Progenitor cell of endocrine pancreas (in vitro differentiated cells): ENCODE measurements around the gene STX8. TPM values are rescaled to one million over a fixed set of nuclear protein-coding genes. Genes with fewer than 3 reads are reported as not detected.
"Not testable (repeated sequence)": the region's sequence is repeated elsewhere in the genome, so short reads cannot be mapped to it uniquely, and the experiment has no call there.

ENCODE experiments used
- DNase-seq: peaks from one replicate; pipeline ENCODE4 v3.0.0; 2021; ENCODE audit warnings: low spot score; ENCODE audit not compliant: unreplicated experiment
- H3K27ac Mint-ChIP-seq: 2 replicates; pipeline ENCODE4 v1.8.0; 2021; ENCODE audit warnings: mild to moderate bottlenecking, moderate library complexity, mixed read lengths
- H3K27me3 Mint-ChIP-seq: 2 replicates; pipeline ENCODE4 v1.8.0; 2021; ENCODE audit warnings: mixed read lengths
- H3K36me3 Mint-ChIP-seq: 2 replicates; pipeline ENCODE4 v1.8.0; 2022; ENCODE audit warnings: mixed read lengths; ENCODE audit not compliant: insufficient read depth
- H3K4me1 Mint-ChIP-seq: 2 replicates; pipeline ENCODE4 v1.8.0; 2021; ENCODE audit warnings: low read depth, mixed read lengths
- H3K4me3 Mint-ChIP-seq: 2 replicates; pipeline ENCODE4 v1.8.0; 2021; ENCODE audit warnings: low read depth, mild to moderate bottlenecking, moderate library complexity, mixed read lengths
- H3K9me3 Mint-ChIP-seq: 2 replicates; pipeline ENCODE4 v1.8.0; 2021; ENCODE audit warnings: low read depth, mixed read lengths
- CTCF ChIP-seq: fragments of 200-600 bp; sonication (generic); IDR thresholded peaks from one replicate; pipeline ENCODE4 v1.5.0; 2021; ENCODE audit warnings: antibody characterized with exemption, mild to moderate bottlenecking; ENCODE audit not compliant: unreplicated experiment
- total RNA-seq: library from RNA; stranded (reverse); gene quantifications from 2 replicates; pipeline ENCODE4 v1.2.1, GENCODE V29; 2021

Gene STX8
- total RNA-seq, 1 donor from 2014 or later = 63.4 TPM

GRCh38 chr17:9258115-9259015 is 317.3 kb downstream of the STX8 start:
- Mint-ChIP-seq H3K4me3 (peak overlapping the region; percentile 31), H3K36me3 (no peaks in the 10 kb centered on the region), H3K9me3 (no peaks in the 10 kb centered on the region), H3K27ac (peak overlapping the region; percentile 84), H3K27me3 (peaks cover 32% of the 10 kb centered on the region), H3K4me1 (peaks cover 41% of the 10 kb centered on the region)
- TF ChIP-seq CTCF = no peak
- no peak for DNase-seq

GRCh38 chr17:9257630-9257965 is 318.0 kb downstream of the STX8 start:
- H3K4me1 Mint-ChIP-seq = peaks cover 41% of the 10 kb centered on the region
- H3K9me3 Mint-ChIP-seq, H3K4me3 Mint-ChIP-seq, DNase-seq, H3K27ac Mint-ChIP-seq, H3K36me3 Mint-ChIP-seq: not testable (repeated sequence)
- H3K27me3 Mint-ChIP-seq = peaks cover 34% of the 10 kb centered on the region

GRCh38 chr17:9256751-9257629 is 318.6 kb downstream of the STX8 start:
- H3K36me3 Mint-ChIP-seq = no peaks in the 10 kb centered on the region
- H3K4me1 Mint-ChIP-seq = peaks cover 41% of the 10 kb centered on the region
- no peak overlapping the region for H3K4me3 Mint-ChIP-seq
- H3K9me3 Mint-ChIP-seq = no peaks in the 10 kb centered on the region
- no peak for DNase-seq
- TF ChIP-seq CTCF = no peak
- H3K27me3 Mint-ChIP-seq = peaks cover 34% of the 10 kb centered on the region
- no peak overlapping the region for H3K27ac Mint-ChIP-seq

GRCh38 chr17:9256361-9256750 is 319.3 kb downstream of the STX8 start:
- Mint-ChIP-seq H3K27ac (no peak overlapping the region), H3K4me3 (no peak overlapping the region)
- TF ChIP-seq CTCF = no peak

GRCh38 chr17:9255833-9256232 is 319.8 kb downstream of the STX8 start:
- DNase-seq = no peak
- no peak overlapping the region for H3K27ac Mint-ChIP-seq
- H3K27me3 Mint-ChIP-seq = peaks cover 34% of the 10 kb centered on the region
- peaks cover 30% of the 10 kb centered on the region for H3K4me1 Mint-ChIP-seq
- no peak overlapping the region for H3K4me3 Mint-ChIP-seq
- TF ChIP-seq CTCF = no peak
- no peaks in the 10 kb centered on the region for H3K36me3 Mint-ChIP-seq
- no peaks in the 10 kb centered on the region for H3K9me3 Mint-ChIP-seq

More at GRCh38 chr17:9256361-9256750, 319.3 kb downstream of the STX8 start:
- Mint-ChIP-seq H3K9me3 (no peaks in the 10 kb centered on the region), H3K4me1 (peaks cover 35% of the 10 kb centered on the region), H3K27me3 (peaks cover 34% of the 10 kb centered on the region), H3K36me3 (no peaks in the 10 kb centered on the region)
- no peak for DNase-seq
